T-helper 17 cell (primary cell): Measurements from ENCODE around the gene BCAS3. TPM values are rescaled to one million over a fixed set of nuclear protein-coding genes. Genes with fewer than 3 reads are reported as not detected.

Source experiments
- ATAC-seq: fragments of 150-1000 bp; cut with Tn5 transposase; 2 replicates; pipeline ENCODE4 v1.10.0; 2021; ENCODE audit warnings: mild to moderate bottlenecking, moderate library complexity
- DNase-seq, 3 donors: peaks; one replicate each; pipeline versions ENCODE4 v3.0.0 to v3.0.0-alpha.2; 2020 to 2021
- H3K9me3 ChIP-seq: one replicate; pipeline ENCODE4 v1.7.0; 2013; ENCODE audit warnings: low read length, mild to moderate bottlenecking; ENCODE audit not compliant: control insufficient read depth, poor library complexity, severe bottlenecking
- H3K27ac Mint-ChIP-seq: one replicate; pipeline ENCODE4 v1.8.0; 2022; ENCODE audit warnings: mild to moderate bottlenecking, moderate library complexity, mixed read lengths
- H3K27me3 Mint-ChIP-seq: one replicate; pipeline ENCODE4 v1.8.0; 2022; ENCODE audit warnings: mixed read lengths
- H3K36me3 Mint-ChIP-seq: one replicate; pipeline ENCODE4 v1.8.0; 2022; ENCODE audit warnings: low read depth, mixed read lengths
- H3K4me1 Mint-ChIP-seq: one replicate; pipeline ENCODE4 v1.8.0; 2022; ENCODE audit warnings: mild to moderate bottlenecking, mixed read lengths
- H3K4me3 Mint-ChIP-seq: one replicate; pipeline ENCODE4 v1.8.0; 2022; ENCODE audit warnings: mild to moderate bottlenecking, moderate library complexity, mixed read lengths
- total RNA-seq, 4 donors: library from RNA in 2 of 4; stranded (reverse) in 2 of 4; gene quantifications; one replicate each; pipeline ENCODE4 v1.2.3 and lab custom pipeline; 2022 to 2026

Gene BCAS3
- total RNA-seq, 2 donors from 2014 or later = 39.0 to 50.0 TPM

GRCh38 chr17:61260071-61260797, 582.6 kb downstream of the BCAS3 start:
- Mint-ChIP-seq H3K4me1 (peaks cover 2% of the 10 kb centered on the region), H3K27me3 (no peaks in the 10 kb centered on the region)
- no peak for ATAC-seq

GRCh38 chr17:61261001-61261637, 583.5 kb downstream of the BCAS3 start:
- H3K4me3 Mint-ChIP-seq = no peak overlapping the region

More at GRCh38 chr17:61260071-61260797, 582.6 kb downstream of the BCAS3 start:
- Mint-ChIP-seq H3K36me3 (no peaks in the 10 kb centered on the region), H3K4me3 (no peak overlapping the region), H3K27ac (no peak overlapping the region)
- no peak for DNase-seq
- H3K9me3 ChIP-seq = no peaks in the 10 kb centered on the region

GRCh38 chr17:61265397-61265796, 587.7 kb downstream of the BCAS3 start:
- no peak for ATAC-seq
- H3K36me3 Mint-ChIP-seq = no peaks in the 10 kb centered on the region
- no peak overlapping the region for H3K27ac Mint-ChIP-seq
- no peaks in the 10 kb centered on the region for H3K9me3 ChIP-seq
- H3K4me3 Mint-ChIP-seq = no peak overlapping the region
- no peaks in the 10 kb centered on the region for H3K27me3 Mint-ChIP-seq
- H3K4me1 Mint-ChIP-seq = peaks cover 10% of the 10 kb centered on the region
- no peak for DNase-seq

More at GRCh38 chr17:61261001-61261637, 583.5 kb downstream of the BCAS3 start:
- H3K9me3 ChIP-seq = no peaks in the 10 kb centered on the region
- Mint-ChIP-seq H3K27me3 (no peaks in the 10 kb centered on the region), H3K36me3 (no peaks in the 10 kb centered on the region), H3K27ac (no peak overlapping the region), H3K4me1 (peaks cover 4% of the 10 kb centered on the region)
- ATAC-seq (no peak), DNase-seq (no peak)

- ATAC-seq (no peak), DNase-seq (no peak)
- no peaks in the 10 kb centered on the region for H3K9me3 ChIP-seq
- Mint-ChIP-seq H3K27ac (no peak overlapping the region), H3K36me3 (no peaks in the 10 kb centered on the region), H3K27me3 (no peaks in the 10 kb centered on the region), H3K4me1 (peaks cover 8% of the 10 kb centered on the region), H3K4me3 (no peak overlapping the region)
Measured at GRCh38 chr17:61267847-61268246, 590.2 kb downstream of the BCAS3 start.

GRCh38 chr17:61275395-61275794, 597.7 kb downstream of the BCAS3 start:
- H3K36me3 Mint-ChIP-seq = no peaks in the 10 kb centered on the region
- no peak overlapping the region for H3K4me3 Mint-ChIP-seq

GRCh38 chr17:61276806-61277205, 599.2 kb downstream of the BCAS3 start:
- no peaks in the 10 kb centered on the region for H3K36me3 Mint-ChIP-seq
- no peaks in the 10 kb centered on the region for H3K4me1 Mint-ChIP-seq
- H3K9me3 ChIP-seq = no peaks in the 10 kb centered on the region

More at GRCh38 chr17:61275395-61275794, 597.7 kb downstream of the BCAS3 start:
- ATAC-seq (no peak), DNase-seq (no peak)
- H3K9me3 ChIP-seq = no peaks in the 10 kb centered on the region
- Mint-ChIP-seq H3K27ac (no peak overlapping the region), H3K27me3 (no peaks in the 10 kb centered on the region), H3K4me1 (no peaks in the 10 kb centered on the region)

GRCh38 chr17:61279476-61280145, 602.0 kb downstream of the BCAS3 start:
- H3K9me3 ChIP-seq = no peaks in the 10 kb centered on the region
- ATAC-seq = no peak
- no peak overlapping the region for H3K27ac Mint-ChIP-seq

More at GRCh38 chr17:61276806-61277205, 599.2 kb downstream of the BCAS3 start:
- Mint-ChIP-seq H3K4me3 (no peak overlapping the region), H3K27me3 (no peaks in the 10 kb centered on the region), H3K27ac (no peak overlapping the region)
- DNase-seq (no peak), ATAC-seq (no peak)

GRCh38 chr17:61280338-61280737, 602.7 kb downstream of the BCAS3 start:
- no peaks in the 10 kb centered on the region for H3K9me3 ChIP-seq
- H3K4me1 Mint-ChIP-seq = no peaks in the 10 kb centered on the region
- no peak overlapping the region for H3K27ac Mint-ChIP-seq
- no peaks in the 10 kb centered on the region for H3K27me3 Mint-ChIP-seq
- H3K36me3 Mint-ChIP-seq = no peaks in the 10 kb centered on the region
- H3K4me3 Mint-ChIP-seq = no peak overlapping the region
- DNase-seq (no peak), ATAC-seq (no peak)

More at GRCh38 chr17:61279476-61280145, 602.0 kb downstream of the BCAS3 start:
- no peak overlapping the region for H3K4me3 Mint-ChIP-seq
- DNase-seq = no peak
- H3K36me3 Mint-ChIP-seq = no peaks in the 10 kb centered on the region
- H3K27me3 Mint-ChIP-seq = no peaks in the 10 kb centered on the region
- no peaks in the 10 kb centered on the region for H3K4me1 Mint-ChIP-seq

- H3K9me3 ChIP-seq = no peaks in the 10 kb centered on the region
- no peaks in the 10 kb centered on the region for H3K4me1 Mint-ChIP-seq
- H3K4me3 Mint-ChIP-seq = no peak overlapping the region
- H3K27ac Mint-ChIP-seq = no peak overlapping the region
- H3K27me3 Mint-ChIP-seq = no peaks in the 10 kb centered on the region
- H3K36me3 Mint-ChIP-seq = no peaks in the 10 kb centered on the region
- no peak for ATAC-seq
- DNase-seq = no peak
Measured at GRCh38 chr17:61280851-61281250, 603.2 kb downstream of the BCAS3 start.

GRCh38 chr17:61282377-61282776, 604.7 kb downstream of the BCAS3 start:
- H3K4me1 Mint-ChIP-seq = no peaks in the 10 kb centered on the region

GRCh38 chr17:61283043-61283442, 605.4 kb downstream of the BCAS3 start:
- Mint-ChIP-seq H3K36me3 (no peaks in the 10 kb centered on the region), H3K4me1 (no peaks in the 10 kb centered on the region), H3K4me3 (no peak overlapping the region), H3K27ac (no peak overlapping the region), H3K27me3 (no peaks in the 10 kb centered on the region)
- no peaks in the 10 kb centered on the region for H3K9me3 ChIP-seq
- DNase-seq = no peak
- no peak for ATAC-seq

More at GRCh38 chr17:61282377-61282776, 604.7 kb downstream of the BCAS3 start:
- H3K9me3 ChIP-seq = no peaks in the 10 kb centered on the region
- Mint-ChIP-seq H3K36me3 (no peaks in the 10 kb centered on the region), H3K4me3 (no peak overlapping the region), H3K27ac (no peak overlapping the region), H3K27me3 (no peaks in the 10 kb centered on the region)
- DNase-seq (no peak), ATAC-seq (no peak)

- ATAC-seq (no peak), DNase-seq (no peak)
- no peaks in the 10 kb centered on the region for H3K36me3 Mint-ChIP-seq
- H3K9me3 ChIP-seq = no peaks in the 10 kb centered on the region
- no peaks in the 10 kb centered on the region for H3K4me1 Mint-ChIP-seq
- H3K4me3 Mint-ChIP-seq = no peak overlapping the region
- no peaks in the 10 kb centered on the region for H3K27me3 Mint-ChIP-seq
- no peak overlapping the region for H3K27ac Mint-ChIP-seq
Measured at GRCh38 chr17:61284174-61284573, 606.5 kb downstream of the BCAS3 start.

GRCh38 chr17:61284746-61285145, 607.1 kb downstream of the BCAS3 start:
- Mint-ChIP-seq H3K27me3 (no peaks in the 10 kb centered on the region), H3K36me3 (no peaks in the 10 kb centered on the region), H3K4me3 (no peak overlapping the region), H3K4me1 (no peaks in the 10 kb centered on the region), H3K27ac (no peak overlapping the region)
- no peak for ATAC-seq
- H3K9me3 ChIP-seq = no peaks in the 10 kb centered on the region
- DNase-seq = no peak
